NCI-H446 (cell line): ENCODE measurements around the gene LRP1-AS.

ENCODE experiments used
- DNase-seq, 2 experiments: peaks; one replicate each; lab custom pipeline; 2025; lab: John Stamatoyannopoulos, UW

LRP1-AS gene

GRCh38 chr12:57098546-57098945 is 48.9 kb downstream of the LRP1-AS start:
- no peak for DNase-seq

GRCh38 chr12:57097554-57097835 is 49.9 kb downstream of the LRP1-AS start:
- no peak for DNase-seq

DNA sequence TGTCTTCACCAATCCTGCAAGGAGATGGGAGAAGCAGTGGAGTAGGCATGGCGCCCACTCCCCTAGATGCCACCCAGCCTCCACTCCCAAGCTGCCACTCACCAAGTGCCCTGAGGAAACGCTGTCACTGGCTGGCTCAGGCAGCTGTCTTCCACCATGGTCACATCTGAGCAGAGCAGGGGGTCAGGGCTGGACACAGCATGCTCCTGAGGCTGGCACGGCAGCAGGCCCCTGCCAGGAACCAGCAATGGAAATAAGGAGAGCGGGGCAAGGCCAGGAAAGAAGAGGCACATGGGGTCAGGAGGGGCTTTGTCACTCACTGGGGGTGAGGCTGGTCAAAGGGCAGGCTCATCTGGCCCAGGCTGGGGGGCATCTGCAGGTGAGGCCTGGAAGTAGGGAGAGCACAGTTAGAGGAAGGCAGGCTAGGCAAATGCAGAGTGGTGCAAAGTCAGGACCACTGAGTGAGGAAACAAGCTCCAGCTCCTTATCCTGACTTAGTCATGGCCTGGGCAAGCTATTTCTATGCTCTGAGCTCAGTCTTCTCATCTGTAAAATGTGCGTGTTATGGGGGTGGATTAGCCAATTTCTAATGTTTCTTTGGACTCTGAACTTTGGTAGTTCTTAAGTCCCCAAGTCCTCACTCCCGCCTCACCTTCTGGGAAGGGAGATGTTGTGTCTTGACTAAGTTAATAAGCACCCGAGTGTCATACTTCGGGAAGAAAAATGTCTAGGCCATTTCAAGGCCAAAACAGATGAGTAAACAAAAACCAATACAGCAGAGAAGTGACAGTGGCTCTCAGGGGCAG is 50.5 kb downstream of the LRP1-AS start:
- no peak for DNase-seq

DNA sequence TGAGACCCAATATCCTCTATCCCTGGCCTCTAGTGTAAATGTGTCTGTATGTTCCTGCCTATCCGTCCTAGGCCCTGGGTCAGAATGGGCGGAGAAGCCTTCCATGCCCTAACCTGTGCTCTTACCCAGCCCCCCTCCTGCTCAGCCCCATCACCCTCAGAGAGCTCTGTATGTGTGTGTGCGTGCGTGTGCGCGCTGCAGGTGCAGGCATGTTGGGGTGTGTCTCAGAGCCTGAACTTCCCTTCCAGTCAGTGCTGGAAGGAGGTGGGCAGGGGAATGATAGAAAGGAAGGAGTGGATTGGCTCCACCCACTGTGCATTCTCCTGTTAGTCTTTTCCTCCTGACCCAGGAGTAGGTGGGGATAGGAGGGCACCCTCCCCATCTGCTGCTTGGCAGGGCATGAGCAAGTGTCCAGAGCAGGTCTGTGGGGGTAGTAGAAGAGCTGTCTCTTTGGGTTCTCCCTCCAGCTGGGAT is 51.3 kb downstream of the LRP1-AS start:
- no peak for DNase-seq

- DNase-seq: no peak
These were observed 52.0 kb downstream of the LRP1-AS start for GRCh38 chr12:57095440-57095839.
